GM19351 (cell line): ENCODE results near the gene TRAPPC2.

Experiments used
- ATAC-seq: cut with Tn5 transposase; IDR thresholded peaks from one replicate; pipeline ENCODE4 v1.9.1; 2021; ENCODE audit warnings: mild to moderate bottlenecking, moderate library complexity; ENCODE audit not compliant: unreplicated experiment

Gene TRAPPC2

DNA sequence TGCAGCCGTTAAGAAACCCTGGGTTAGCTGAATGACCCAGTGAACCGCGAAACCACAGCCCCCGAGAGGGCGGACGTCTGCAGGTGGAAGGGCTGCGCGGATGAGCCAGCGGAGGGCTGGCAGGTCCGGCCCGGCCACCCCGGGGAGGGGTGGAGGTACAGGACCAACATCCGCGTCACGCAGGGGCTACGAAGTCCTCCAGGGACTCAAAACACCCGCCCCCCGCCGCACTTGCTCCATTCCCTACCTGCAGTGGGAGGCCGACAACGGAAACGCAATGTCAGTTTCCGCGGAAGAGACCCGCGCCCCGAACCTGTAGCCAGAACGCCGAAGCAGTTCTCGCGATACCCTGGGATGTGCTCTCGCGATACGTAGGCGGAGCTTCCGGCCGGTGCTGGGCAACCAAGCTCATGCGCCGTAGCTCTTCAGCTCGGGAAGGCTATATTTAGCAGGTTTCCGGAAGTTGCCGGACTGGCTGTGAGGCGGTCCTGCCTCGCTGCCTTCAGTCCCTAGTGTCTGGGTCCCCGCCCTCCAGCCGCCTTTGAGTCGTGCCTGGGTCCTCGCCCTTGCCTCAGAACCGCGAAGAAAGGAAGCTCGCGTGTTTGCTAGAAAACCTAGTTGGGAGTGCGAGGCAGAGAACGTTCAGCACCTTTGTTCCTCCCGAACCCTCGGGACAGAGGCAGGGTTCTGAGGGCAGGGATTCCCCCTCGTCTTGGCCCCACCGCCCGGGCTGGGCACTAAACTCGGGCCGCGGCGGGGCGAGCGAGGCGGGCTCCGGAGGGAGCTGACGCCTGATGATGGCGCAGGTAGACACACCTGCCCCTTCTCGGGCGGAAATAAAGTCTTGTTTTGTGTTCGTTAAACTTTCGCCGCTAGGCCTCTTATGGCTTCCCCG is at the start of gene TRAPPC2, which contains the start of gene OFD1:
Gene TRAPPC2 (minus strand): TSS at position 343 of the 895 bp plus-strand sequence. CDS start 14,657 bp downstream, outside the sequence.
Gene OFD1 (plus strand): TSS at position 471 of the 895 bp plus-strand sequence. CDS start 324 bp downstream, at position 795.
- ATAC-seq, result peak; percentile 92

DNA sequence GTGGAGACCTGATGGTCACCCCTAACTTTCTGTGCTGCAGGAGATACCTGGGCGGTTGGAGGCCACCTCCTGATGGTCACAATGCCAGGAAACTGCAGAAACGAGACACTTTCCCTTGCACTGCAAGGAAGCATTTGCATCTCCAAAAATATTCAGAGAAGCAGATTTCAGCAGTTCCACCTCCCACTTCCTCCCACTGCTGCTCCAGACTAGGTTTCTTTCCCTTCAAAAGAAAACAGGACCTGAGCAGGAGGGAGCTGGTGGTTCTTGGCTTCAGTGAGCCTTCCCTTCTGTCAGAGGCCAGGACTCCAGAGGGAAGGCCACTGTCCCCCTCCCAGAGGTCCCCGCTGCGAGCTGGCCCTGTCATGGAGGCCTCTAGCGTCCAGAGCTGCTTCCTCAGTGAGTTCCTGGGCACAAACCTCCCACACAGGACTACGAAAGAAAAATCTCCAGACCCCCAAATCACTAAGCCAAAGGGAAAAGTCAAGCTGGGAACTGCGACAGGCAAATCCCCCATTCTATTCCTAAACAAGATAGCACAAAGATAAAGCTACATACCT is 46.5 kb upstream of the TRAPPC2 start:
- ATAC-seq, result no peak

DNA sequence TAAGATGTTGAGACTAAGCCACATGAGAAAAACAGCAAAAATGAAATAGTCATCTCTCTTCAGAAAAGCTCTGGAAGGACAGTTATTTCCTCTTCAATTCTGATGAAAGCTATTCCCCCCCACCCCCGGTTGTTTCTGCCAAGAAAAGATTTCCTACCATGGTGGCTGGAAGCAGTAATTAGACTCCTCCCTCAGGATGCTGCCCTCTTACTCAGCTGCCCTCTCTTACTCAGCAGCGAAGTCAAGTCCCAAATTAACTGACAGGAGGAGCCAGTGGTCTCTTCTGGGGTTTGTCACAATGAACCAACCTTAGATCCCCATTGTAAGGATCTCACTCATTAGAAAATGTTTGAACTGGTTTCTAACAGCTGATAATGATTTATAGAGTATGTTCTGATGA is 44.5 kb upstream of the TRAPPC2 start:
- ATAC-seq, result no peak

DNA sequence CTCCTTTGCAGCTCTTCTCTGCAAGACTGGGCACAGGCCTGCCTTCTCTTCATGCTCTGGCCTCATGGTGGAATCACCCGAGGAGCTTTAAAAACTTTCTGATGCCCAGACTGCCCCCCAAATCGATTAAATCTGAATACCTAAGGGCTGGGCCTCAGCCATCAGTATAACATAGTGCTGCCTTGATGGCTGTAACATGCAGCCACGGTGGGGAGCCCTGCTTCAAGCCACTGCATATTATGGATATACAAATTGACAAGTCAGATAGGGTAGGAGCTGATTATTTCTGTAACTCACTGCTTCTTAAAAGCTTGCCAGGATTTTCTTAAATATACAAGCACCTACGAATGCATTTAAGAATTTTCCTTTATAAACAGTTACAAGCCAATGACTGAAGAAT is 42.0 kb upstream of the TRAPPC2 start:
- ATAC-seq, result no peak

DNA sequence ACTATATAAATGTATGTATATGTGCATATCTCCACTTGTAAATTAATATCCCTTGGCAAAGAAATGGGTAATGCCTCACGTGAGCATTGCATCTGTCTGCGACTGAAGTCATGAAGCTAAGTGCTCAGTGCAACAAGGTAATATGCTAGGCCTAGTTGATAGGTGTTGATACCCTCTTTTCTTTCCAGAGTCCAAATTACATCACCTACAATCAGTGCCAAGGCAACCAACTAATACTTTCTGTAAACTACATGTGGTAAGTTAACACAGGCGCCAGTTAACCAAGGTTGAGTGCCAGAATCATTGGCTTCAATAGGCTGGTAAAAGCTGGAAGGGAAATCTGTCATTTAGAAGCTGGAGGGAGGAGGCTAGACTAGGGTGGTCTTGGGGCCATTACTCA is 41.4 kb upstream of the TRAPPC2 start:
- no peak for ATAC-seq

DNA sequence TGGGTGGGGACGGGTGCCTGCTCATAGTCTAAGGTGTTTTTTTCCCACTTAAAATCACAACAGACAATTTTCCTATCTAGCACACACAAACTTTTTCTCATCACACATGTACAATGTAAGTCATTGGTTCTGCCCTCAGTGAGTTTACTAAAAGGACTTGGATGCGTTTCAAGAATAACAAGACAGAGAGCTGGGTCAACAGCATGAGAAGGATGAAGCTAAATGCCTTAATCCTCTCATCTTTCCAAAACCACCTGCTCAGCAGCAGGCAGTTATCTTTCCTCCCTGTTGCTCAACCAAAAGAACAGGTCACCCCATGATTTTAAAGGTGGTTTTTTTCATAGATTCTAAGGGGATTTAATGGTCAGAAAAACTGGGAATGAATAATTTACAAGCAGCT is 40.3 kb upstream of the TRAPPC2 start:
- no peak for ATAC-seq

DNA sequence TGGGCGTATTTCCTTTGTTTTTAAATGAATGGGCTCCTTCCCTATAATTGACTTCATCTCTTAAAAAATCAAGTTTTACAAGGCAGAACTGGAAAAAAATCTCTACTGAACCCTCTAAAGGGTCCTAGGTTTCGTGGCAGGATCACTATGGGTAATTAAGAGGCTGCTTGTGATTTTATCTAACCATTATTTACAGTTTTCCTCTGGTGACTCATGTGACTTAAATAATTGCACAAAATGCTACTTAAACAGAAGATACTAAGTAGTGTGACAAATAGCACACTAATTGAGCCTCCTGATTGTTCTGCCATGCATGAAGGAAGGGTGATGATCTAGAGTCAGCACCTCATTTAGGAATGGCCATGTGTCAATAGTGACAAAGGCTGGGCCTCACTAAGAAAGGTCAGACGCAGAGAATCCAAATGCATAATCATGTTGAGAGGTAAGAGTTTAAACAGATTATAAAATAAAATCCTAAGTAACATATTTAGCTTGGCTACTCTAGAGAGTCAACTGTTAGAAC is 35.7 kb upstream of the TRAPPC2 start:
- no peak for ATAC-seq

DNA sequence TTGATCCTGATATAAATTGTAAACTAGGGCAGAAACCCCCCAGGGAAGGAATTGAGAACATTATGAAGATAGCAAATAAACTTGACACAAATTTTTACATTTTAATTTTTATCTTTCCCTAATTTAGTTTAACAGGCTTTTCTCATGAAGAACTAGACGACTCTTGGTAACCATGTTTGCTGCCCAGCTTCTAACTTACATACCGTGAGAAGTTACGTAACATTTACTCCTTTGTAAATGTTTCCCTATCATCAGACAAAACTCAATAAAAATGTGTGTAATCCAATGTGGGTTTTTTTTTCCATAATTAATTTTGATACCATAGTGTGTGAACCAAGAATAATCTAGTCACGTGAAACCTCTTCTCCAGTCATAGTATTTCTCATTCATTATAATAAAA is 34.5 kb upstream of the TRAPPC2 start:
- no peak for ATAC-seq

DNA sequence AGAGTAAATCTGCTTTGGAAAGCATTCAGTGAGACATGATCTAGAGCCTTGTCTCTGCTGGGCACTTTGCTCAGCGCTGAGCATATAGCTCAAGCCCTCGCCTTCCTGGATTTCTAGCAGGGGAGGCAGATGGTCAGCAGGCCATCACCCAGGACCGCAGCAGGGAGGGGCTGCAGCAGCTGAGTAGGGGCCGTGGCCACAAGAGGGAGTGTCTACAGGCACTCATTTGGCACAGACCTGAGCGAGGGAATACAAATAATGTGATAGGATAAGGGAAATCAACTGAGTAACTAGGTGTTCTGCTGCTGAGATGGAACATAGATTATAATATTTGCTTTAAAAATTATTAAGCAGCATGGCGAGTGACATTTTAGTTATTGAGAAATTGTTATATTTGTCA is 30.3 kb upstream of the TRAPPC2 start:
- no peak for ATAC-seq

DNA sequence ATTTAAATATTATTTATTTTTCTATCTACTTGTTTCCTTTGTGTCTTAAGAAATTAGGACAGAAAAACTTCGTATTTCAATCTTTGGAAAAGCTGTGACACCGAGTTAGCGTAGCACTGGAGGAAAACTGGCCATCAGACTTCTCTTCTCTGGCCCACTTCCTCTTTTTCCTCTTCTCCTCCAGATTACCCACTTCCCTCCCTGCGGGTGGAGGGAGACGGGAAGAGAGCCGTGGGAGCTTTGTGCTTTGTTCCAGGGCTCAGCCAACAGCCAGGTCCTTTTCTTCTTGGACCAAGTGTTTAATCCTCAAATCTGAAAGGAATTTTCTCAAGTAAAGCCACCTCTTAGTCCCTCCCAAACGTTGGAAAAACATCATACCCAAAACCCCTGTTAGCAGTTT is 29.9 kb upstream of the TRAPPC2 start:
- ATAC-seq, result no peak

DNA sequence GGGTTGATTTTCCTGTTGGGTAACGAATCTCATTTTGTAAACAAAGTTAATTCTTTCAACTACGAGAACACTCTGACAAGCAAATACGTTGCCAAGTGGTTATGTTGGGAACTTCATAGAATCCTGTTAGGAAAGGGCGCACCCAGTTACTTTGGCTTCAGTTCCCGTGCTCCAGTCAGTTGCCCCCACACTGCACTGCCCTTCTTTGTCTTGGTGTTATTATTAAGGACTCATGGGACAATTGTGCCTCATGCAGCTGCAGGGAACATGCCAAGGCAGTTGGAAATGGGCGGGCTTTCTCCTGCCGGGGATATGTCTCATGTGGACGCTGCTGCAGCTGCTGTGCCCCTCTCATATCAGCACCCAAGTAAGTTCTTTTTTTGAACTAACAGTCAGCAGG is 29.1 kb upstream of the TRAPPC2 start:
- no peak for ATAC-seq

DNA sequence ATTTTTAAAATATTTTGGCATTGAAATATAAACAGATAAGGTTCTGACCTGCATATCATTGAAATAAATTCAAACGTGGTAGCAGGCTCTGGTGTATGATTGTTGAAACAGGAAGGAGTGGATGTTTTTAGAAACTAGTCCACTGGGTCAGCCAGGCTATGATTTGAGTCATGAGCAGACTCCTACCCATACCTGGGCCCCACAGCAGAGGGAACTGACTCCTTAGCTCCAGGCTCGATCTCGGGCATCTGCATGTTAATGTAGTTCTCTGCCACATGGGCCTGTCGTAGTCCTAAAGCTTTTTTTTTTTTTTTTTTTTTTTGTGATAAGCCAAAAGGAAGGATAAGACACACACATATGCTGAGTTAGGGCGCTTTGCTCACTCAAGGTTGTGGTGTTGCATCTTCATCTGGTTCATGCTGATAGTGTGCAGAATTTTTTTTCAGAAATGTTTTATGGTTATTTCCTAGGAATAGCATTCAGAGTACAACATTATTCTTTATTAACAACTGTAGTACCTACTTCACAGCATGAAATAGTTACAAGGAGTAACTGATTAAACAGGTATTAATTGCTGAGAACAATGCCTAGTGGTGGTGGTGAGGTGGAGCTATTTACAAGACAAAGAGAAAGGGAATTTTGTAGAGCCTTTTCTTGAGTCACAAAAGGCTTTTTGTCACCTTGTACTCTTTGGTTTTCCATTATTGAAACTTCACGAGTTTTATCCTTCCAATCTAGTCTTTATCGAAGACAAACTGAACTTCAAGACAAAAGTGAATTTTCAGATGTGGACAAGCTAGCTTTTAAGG is 27.4 kb upstream of the TRAPPC2 start:
- ATAC-seq, result peak; percentile 70

DNA sequence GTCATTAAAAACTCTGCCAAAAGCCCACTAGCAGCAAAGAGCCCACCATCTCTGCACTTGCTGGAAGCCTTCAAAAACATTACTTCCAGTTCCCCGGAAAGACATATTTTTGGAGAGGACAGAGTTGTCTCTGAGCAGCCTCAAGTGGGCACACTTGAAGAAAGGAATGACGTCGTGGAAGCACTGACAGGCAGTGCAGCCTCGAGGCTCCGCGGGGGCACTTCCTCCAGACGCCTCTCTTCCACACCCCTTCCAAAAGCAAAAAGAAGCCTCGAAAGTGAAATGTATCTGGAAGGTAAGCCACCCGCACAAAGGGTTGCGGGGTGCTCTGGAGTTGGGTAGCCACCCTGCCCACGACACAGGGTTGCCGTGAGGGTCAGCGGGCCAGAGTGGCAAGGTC is 26.0 kb upstream of the TRAPPC2 start:
- ATAC-seq, result no peak

DNA sequence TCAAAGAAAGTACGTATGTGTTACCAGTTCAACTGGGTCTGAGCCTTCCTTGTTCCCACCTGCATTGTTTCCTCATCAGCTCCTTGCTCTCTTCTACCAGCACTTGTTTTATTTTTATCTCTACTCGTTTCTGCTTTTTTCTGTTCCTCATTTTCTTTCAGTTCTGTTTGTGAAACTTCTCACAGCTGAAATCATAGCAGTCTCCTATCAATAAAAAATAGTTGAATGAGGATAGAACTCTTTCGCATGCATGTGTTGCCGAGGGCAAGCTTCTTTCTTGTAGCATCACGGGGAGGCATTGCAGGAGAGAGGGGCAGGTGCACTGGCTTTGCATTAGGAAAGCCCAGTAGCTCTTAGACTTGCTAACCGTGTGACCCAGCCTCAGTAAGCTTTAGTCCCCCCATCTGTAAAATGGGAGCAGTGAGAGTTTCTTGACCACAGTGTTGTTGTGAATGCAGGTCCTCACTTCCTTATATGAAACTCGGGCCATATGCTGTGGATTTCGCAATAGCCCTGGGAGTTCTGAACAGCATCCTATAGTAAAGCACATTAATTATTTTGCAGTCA is 24.8 kb upstream of the TRAPPC2 start:
- peak; percentile 74 for ATAC-seq

DNA sequence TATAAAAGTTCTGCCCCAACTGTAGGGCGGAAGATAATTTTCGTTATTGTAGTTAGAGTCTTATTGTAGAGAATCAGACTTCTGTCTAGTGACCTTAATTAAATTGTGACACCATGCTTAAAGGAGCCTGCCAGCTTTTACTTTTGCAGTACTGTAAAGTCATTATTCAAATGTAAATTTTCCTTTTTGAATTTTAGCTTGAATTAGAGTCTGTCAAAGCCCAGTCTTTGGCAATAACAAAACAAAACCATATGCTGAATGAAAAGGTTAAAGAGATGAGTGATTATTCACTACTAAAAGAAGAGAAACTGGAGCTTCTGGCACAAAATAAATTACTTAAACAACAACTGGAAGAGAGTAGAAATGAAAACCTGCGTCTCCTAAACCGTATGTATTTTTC is 22.0 kb upstream of the TRAPPC2 start:
- no peak for ATAC-seq

DNA sequence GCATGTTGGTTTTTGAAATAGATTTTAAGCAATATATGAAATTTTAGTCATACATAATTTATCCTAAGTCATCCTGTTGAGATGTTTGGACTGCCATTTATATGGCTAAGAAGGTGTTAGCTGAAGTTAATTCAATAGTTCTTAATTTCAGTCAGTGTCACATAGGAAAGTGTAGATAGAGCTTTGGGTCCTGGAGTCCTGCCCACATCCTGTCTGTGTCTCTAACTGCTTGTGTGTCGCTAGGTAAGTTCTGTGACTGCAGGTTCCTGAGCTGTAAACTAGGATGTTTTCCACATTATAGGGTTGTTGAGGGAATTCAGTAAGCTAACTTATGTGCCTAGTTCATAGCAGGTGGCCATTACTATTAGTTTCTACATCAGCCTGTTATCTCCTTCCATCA is 20.8 kb upstream of the TRAPPC2 start:
- no peak for ATAC-seq

DNA sequence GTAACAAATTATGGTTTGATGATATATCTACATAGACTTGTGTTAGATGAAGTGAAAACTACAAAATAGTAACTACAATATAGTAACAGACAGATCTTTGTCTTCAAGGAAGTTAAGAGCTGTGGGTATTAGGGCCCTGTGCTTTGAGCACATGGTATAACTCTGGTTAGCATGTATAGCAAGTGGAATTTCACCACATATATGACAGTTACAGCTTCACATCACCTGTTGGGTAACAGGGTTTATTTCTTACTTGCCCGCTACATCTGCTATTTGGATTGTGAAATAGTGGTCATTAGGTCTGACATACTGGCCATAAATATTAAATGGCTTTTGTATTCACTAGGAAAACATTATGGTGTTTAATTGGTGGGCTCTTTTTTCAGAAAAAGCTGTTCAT is 20.3 kb upstream of the TRAPPC2 start:
- no peak for ATAC-seq

DNA sequence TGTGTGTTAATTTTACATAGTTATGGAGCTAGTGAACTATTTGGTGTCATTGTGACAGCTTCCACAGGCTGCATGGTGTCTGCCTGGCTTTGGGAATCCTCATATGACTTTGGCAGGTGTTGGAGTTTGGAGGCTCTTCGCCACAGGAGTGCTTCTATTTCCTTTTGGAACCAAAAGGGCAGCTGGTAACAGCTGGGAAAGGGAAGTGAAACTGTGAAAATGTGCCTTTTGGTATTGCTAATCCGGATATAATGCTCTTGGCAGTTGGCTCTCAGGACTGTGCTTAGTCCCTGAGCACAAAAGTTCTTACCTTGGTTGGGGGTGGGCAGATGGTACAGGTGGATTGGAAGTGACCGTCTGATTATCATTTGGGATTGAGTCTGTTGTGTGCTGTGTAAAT is 18.2 kb upstream of the TRAPPC2 start:
- peak; percentile 71 for ATAC-seq

DNA sequence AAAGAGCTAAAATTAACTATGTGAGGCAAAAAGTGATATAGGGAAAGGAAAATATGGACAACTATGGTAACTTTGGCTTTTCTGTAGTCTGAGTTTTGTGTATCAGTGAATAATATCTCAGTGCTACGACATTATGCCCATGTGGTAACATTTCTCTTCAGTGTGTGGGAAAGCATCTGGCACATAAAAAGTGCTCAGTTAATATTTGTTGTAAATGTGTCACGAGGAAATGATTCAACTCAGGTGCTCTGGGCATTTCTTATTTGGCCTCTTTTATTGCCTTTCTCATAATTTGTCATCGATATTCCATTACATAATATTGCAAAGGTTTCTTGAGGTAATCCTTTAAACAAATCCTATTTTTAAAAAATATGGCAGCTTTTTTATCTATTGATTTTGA is 17.7 kb upstream of the TRAPPC2 start:
- no peak for ATAC-seq

DNA sequence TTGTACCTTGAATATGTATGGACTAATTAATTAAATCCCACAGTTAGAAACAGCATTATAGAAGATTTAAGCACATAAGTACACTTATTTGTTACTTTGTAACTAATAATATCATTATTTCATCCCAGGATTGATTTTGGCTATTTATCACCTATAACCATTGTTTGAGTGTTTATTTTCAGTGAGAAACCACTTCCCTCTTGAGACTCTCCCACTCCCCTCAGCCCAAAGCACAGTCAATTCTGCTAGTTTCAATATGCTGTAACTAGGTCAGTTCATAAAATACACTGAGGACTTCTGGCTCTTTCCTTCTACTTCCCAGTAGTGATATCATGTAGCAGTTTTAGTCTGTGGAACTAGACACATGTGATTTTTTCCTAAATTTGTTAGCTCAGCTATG is 16.4 kb upstream of the TRAPPC2 start:
- peak; percentile 52 for ATAC-seq

DNA sequence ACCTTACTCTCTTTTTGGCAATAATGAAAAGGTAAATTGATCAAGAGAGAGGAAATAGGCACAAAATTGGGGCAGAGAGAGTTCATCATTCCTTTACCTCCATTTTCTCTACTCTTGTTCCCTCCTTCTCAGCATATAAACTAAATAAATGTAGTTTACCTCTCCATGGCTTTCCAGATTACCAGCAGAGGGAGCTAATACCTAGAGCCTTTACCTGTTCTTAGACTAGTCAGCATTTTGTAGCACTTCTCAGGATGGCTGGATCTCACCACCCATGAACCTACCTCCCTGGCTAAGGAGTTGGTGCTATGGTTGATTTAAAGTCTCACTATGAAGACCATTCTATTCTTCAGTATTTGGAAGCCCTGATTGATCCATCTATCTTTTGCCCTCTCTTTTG is 15.8 kb upstream of the TRAPPC2 start:
- peak; percentile 48 for ATAC-seq
